H1 (cell line): ENCODE measurements around the gene TEKT1. TPM values are rescaled to one million over a fixed set of nuclear protein-coding genes. Genes with fewer than 3 reads are reported as not detected.

ENCODE experiments used
- CTCF ChIA-PET: fragments of 300-600 bp; sonication (Branson Sonifier 250); formaldehyde crosslinking; loops from one replicate; lab custom pipeline; 2021; ENCODE audit not compliant: partially characterized antibody; lab: Charles Lee
- POLR2A ChIA-PET: fragments of 300-600 bp; sonication (Branson Sonifier 250); formaldehyde crosslinking; loops from one replicate; lab custom pipeline; 2021; ENCODE audit warnings: inconsistent platforms; ENCODE audit not compliant: partially characterized antibody; lab: Charles Lee
- DNase-seq, 2 experiments: peaks; one replicate each; pipeline versions ENCODE4 v3.0.0 to v3.0.0-alpha.2; 2010 to 2022; ENCODE audit warnings: low spot score in 2 of 2, low read depth in 1 of 2, mixed read lengths in 1 of 2
- FAIRE-seq: peaks from 2 replicates; lab custom pipeline; 2011; peaks lifted over from hg19 to GRCh38; lab: Jason Lieb, UNC
- H2AFZ ChIP-seq: 2 replicates; pipeline ENCODE4 v1.8.1; 2012; ENCODE audit warnings: low read length, inconsistent platforms
- H2AK5ac ChIP-seq: 2 replicates; pipeline ENCODE4 v1.6.1; 2013; ENCODE audit warnings: low read depth, low read length
- H2BK120ac ChIP-seq: replicated peaks from 2 replicates; pipeline ENCODE3; 2013; ENCODE audit warnings: low read depth, low read length, inconsistent platforms
- H2BK12ac ChIP-seq: 2 replicates; pipeline ENCODE4 v1.6.1; 2013; ENCODE audit warnings: low read depth, low read length
- H2BK15ac ChIP-seq: 2 replicates; pipeline ENCODE4 v1.6.1; 2013; ENCODE audit warnings: low read length
- H2BK20ac ChIP-seq: 2 replicates; pipeline ENCODE4 v1.6.1; 2013; ENCODE audit warnings: low read length
- H2BK5ac ChIP-seq: 2 replicates; pipeline ENCODE4 v1.6.1; 2013; ENCODE audit warnings: low read depth, low read length
- H3K14ac ChIP-seq: 2 replicates; pipeline ENCODE4 v1.6.1; 2013; ENCODE audit warnings: inconsistent platforms; ENCODE audit not compliant: insufficient read length
- H3K18ac ChIP-seq: 2 replicates; pipeline ENCODE4 v1.6.1; 2013; ENCODE audit warnings: low read length; ENCODE audit errors: extremely low read depth
- H3K23ac ChIP-seq: 2 replicates; pipeline ENCODE4 v1.6.1; 2013; ENCODE audit warnings: inconsistent platforms; ENCODE audit not compliant: insufficient read length
- H3K23me2 ChIP-seq: 2 replicates; pipeline ENCODE4 v1.6.1; 2013; ENCODE audit warnings: low read depth, low read length
- H3K27ac ChIP-seq: 2 replicates; pipeline ENCODE4 v1.6.1; 2011; ENCODE audit warnings: low read depth, low read length, inconsistent platforms
- H3K27me3 ChIP-seq, 4 experiments: replicated peaks in 1 of 4; 1 replicate in 1 of 4; 2 replicates in 3 of 4; pipeline versions ENCODE4 v1.6.1 to v1.8.1; 2011 to 2013; ENCODE audit warnings: low read length in 3 of 4, mild to moderate bottlenecking in 3 of 4, inconsistent platforms in 2 of 4, mixed read lengths in 2 of 4, moderate library complexity in 1 of 4; ENCODE audit not compliant: control insufficient read depth in 3 of 4, insufficient read depth in 3 of 4; ENCODE audit errors: extremely low read depth in 1 of 4
- H3K36me3 ChIP-seq, 4 experiments: 2 replicates each; pipeline versions ENCODE4 v1.6.1 to v1.8.1; 2011 to 2013; ENCODE audit warnings: mild to moderate bottlenecking in 4 of 4, low read length in 3 of 4, moderate library complexity in 2 of 4, control low read depth in 1 of 4, inconsistent platforms in 1 of 4; ENCODE audit not compliant: insufficient read depth in 4 of 4, control insufficient read depth in 2 of 4
- H3K4ac ChIP-seq: replicated peaks from 2 replicates; pipeline ENCODE3; 2013; ENCODE audit warnings: low read length, low read depth, mixed read lengths, inconsistent platforms; ENCODE audit not compliant: insufficient read length
- H3K4me1 ChIP-seq, 4 experiments: replicated peaks in 1 of 4; 1 replicate in 1 of 4; 2 replicates in 3 of 4; pipeline versions ENCODE4 v1.6.1 to v1.8.1; 2011 to 2013; ENCODE audit warnings: low read length in 3 of 4, inconsistent platforms in 2 of 4, mixed read lengths in 1 of 4; ENCODE audit not compliant: insufficient read depth in 4 of 4, control insufficient read depth in 3 of 4
- H3K4me2 ChIP-seq, 2 experiments: 2 replicates each; pipeline versions ENCODE4 v1.6.1 to v1.8.1; 2011 to 2013; ENCODE audit warnings: low read depth in 2 of 2, low read length in 2 of 2, control low read depth in 1 of 2, inconsistent platforms in 1 of 2, mild to moderate bottlenecking in 1 of 2; ENCODE audit not compliant: insufficient read depth in 1 of 2
- H3K4me3 ChIP-seq, 4 experiments: fragments of 200-600, 300-600 bp in 1 of 4; sonication (generic), shearing (Covaris generic), sonication (Bioruptor Twin) in 1 of 4; 2 replicates each; pipeline versions ENCODE4 v1.5.1 to v1.8.1; 2011 to 2016; ENCODE audit warnings: low read length in 4 of 4, low read depth in 3 of 4, control low read depth in 2 of 4, inconsistent platforms in 2 of 4, mild to moderate bottlenecking in 2 of 4, mixed read lengths in 1 of 4, moderate library complexity in 1 of 4; ENCODE audit not compliant: insufficient read depth in 2 of 4; ENCODE audit errors: extremely low read depth in 1 of 4
- H3K56ac ChIP-seq: replicated peaks from 2 replicates; pipeline ENCODE3; 2013; ENCODE audit warnings: low read depth, mild to moderate bottlenecking, mixed read lengths, low read length, inconsistent platforms; ENCODE audit not compliant: insufficient read length
- H3K79me1 ChIP-seq: 2 replicates; pipeline ENCODE4 v1.6.1; 2013; ENCODE audit warnings: low read depth, low read length, control low read depth
- H3K79me2 ChIP-seq, 2 experiments: 2 replicates each; pipeline versions ENCODE4 v1.6.1 to v1.8.1; 2012 to 2013; ENCODE audit warnings: low read length in 2 of 2, mild to moderate bottlenecking in 2 of 2, inconsistent platforms in 1 of 2; ENCODE audit not compliant: insufficient read depth in 2 of 2, control insufficient read depth in 1 of 2
- H3K9ac ChIP-seq, 4 experiments: replicated peaks in 1 of 4; 1 replicate in 1 of 4; 2 replicates in 3 of 4; pipeline versions ENCODE4 v1.6.1 to v1.8.1; 2011 to 2013; ENCODE audit warnings: low read depth in 3 of 4, low read length in 3 of 4, control low read depth in 2 of 4, mild to moderate bottlenecking in 2 of 4, moderate library complexity in 2 of 4, inconsistent platforms in 1 of 4; ENCODE audit errors: extremely low read depth in 1 of 4
- H3K9me3 ChIP-seq, 2 experiments: 2 replicates each; pipeline versions ENCODE4 v1.6.1 to v1.8.1; 2012 to 2013; ENCODE audit warnings: mild to moderate bottlenecking in 2 of 2, moderate library complexity in 2 of 2, control low read depth in 1 of 2, inconsistent platforms in 1 of 2, low read depth in 1 of 2, low read length in 1 of 2, mixed read lengths in 1 of 2; ENCODE audit not compliant: insufficient read depth in 2 of 2
- H4K20me1 ChIP-seq, 2 experiments: replicated peaks in 1 of 2; 2 replicates each; pipeline versions ENCODE3 to v1.8.1; 2011 to 2013; ENCODE audit warnings: inconsistent platforms in 2 of 2, low read length in 2 of 2, mild to moderate bottlenecking in 1 of 2; ENCODE audit not compliant: insufficient read depth in 2 of 2, control insufficient read depth in 1 of 2
- H4K5ac ChIP-seq: 2 replicates; pipeline ENCODE4 v1.6.1; 2013; ENCODE audit warnings: low read length, low read depth, mixed read lengths, inconsistent platforms; ENCODE audit not compliant: insufficient read length
- H4K8ac ChIP-seq: 2 replicates; pipeline ENCODE4 v1.8.0; 2013; ENCODE audit warnings: mild to moderate bottlenecking, moderate library complexity, low read length, inconsistent platforms; ENCODE audit not compliant: insufficient read depth; ENCODE audit errors: extremely low read depth
- H4K91ac ChIP-seq: replicated peaks from 2 replicates; pipeline ENCODE3; 2013; ENCODE audit warnings: low read length, mixed read lengths, inconsistent platforms; ENCODE audit not compliant: insufficient read length
- ATF3 ChIP-seq: IDR thresholded peaks from 2 replicates; pipeline ENCODE4 v1.6.1; 2011; ENCODE audit warnings: low read depth, mild to moderate bottlenecking, low read length; ENCODE audit not compliant: insufficient read depth
- CBX5 ChIP-seq: fragments of 300-800, 300-1000 bp; sonication (generic); IDR thresholded peaks from 2 replicates; pipeline ENCODE4 v1.7.1; 2016; ENCODE audit warnings: antibody characterized with exemption, low read length, low read depth
- EGR1 ChIP-seq: IDR thresholded peaks from 2 replicates; pipeline ENCODE4 v1.6.1; 2011; ENCODE audit warnings: low read depth, low read length, borderline replicate concordance
- FOSL1 ChIP-seq: IDR thresholded peaks from 2 replicates; pipeline ENCODE4 v1.6.1; 2011; ENCODE audit warnings: mild to moderate bottlenecking, low read depth, low read length, moderate library complexity; ENCODE audit not compliant: insufficient read depth
- HDAC2 ChIP-seq, 2 experiments: fragments of 300-600 bp in 1 of 2; sonication (generic) in 1 of 2; IDR thresholded peaks; 2 replicates each; pipeline ENCODE4 v1.6.1; 2011 to 2012; ENCODE audit warnings: low read depth in 2 of 2, low read length in 2 of 2, mild to moderate bottlenecking in 2 of 2, moderate library complexity in 2 of 2, borderline replicate concordance in 1 of 2, inconsistent platforms in 1 of 2
- HDAC6 ChIP-seq: IDR thresholded peaks from one replicate; pipeline ENCODE4 v1.7.1; 2012; ENCODE audit warnings: low read depth, mild to moderate bottlenecking, inconsistent platforms, low read length, moderate library complexity
- PHF8 ChIP-seq: fragments of 200-600 bp; sonication (generic); conservative IDR thresholded peaks from 2 replicates; pipeline ENCODE4 v1.7.1; 2012; ENCODE audit warnings: low read depth, mild to moderate bottlenecking, inconsistent platforms, low read length, moderate library complexity
- RAD21 ChIP-seq, 2 experiments: IDR thresholded peaks in 1 of 2; conservative IDR thresholded peaks in 1 of 2; 2 replicates each; pipeline ENCODE4 v1.6.1; 2011; ENCODE audit warnings: low read depth in 2 of 2, low read length in 2 of 2, improper control_type of control experiment in 1 of 2, inconsistent platforms in 1 of 2, mild to moderate bottlenecking in 1 of 2, moderate library complexity in 1 of 2
- RBBP5 ChIP-seq: IDR thresholded peaks from 2 replicates; pipeline ENCODE4 v1.7.1; 2012; ENCODE audit warnings: low read depth, mild to moderate bottlenecking, inconsistent platforms, low read length, moderate library complexity, borderline replicate concordance
- SIX5 ChIP-seq: IDR thresholded peaks from 2 replicates; pipeline ENCODE4 v1.6.1; 2011; ENCODE audit warnings: mild to moderate bottlenecking, low read depth, low read length
- SP4 ChIP-seq: IDR thresholded peaks from 2 replicates; pipeline ENCODE4 v1.6.1; 2012; ENCODE audit warnings: low read length, inconsistent platforms
- TAF1 ChIP-seq: IDR thresholded peaks from 2 replicates; pipeline ENCODE4 v1.6.1; 2011; ENCODE audit warnings: mild to moderate bottlenecking, low read depth, low read length
- WGBS, 2 experiments: shearing (Covaris generic) in 1 of 2; methylation state at CpG; one replicate each; pipeline versions ENCODE4 v1.1.6 to v1.1.7; 2013 to 2015; ENCODE audit warnings: low lambda C conversion rate in 2 of 2, mixed read lengths in 2 of 2, inconsistent platforms in 1 of 2, low coverage in 1 of 2, missing lambda C conversion rate in 1 of 2; ENCODE audit not compliant: insufficient replicate concordance in 2 of 2, insufficient coverage in 1 of 2, insufficient read length in 1 of 2; ENCODE audit errors: extremely low coverage in 1 of 2, missing lambda C conversion rate in 1 of 2; 5-methylcytosine and 5-hydroxymethylcytosine counted together
- polyA plus RNA-seq, 7 experiments: library from polyadenylated mRNA; depleted of rRNA in 3 of 7; stranded (reverse) in 5 of 7; unstranded in 2 of 7; fragments of >200 nt in 5 of 7; fragments of 200-250 nt in 2 of 7; gene quantifications; 1 replicate in 5 of 7; 2 replicates in 1 of 7; 4 replicates in 1 of 7; pipeline versions ENCODE4 v1.2.1 to v1.2.3, GENCODE V29; 2011 to 2013; ENCODE audit warnings: missing spikeins in 2 of 7, mixed read lengths in 2 of 7
- total RNA-seq: library from RNA; stranded (reverse); fragmentation: NEBNext Ultra II Directional; extraction: Animal tissue kit (Norgen Biotek cat#: 25700); gene quantifications from 2 replicates; pipeline ENCODE4 v1.2.1, GENCODE V29; 2021

TEKT1 gene
- total and polyA plus RNA-seq, 2 of the 8 experiments (the other 6 are each of a cell fraction or from before 2014, with no cell fraction given): not detected

DNA sequence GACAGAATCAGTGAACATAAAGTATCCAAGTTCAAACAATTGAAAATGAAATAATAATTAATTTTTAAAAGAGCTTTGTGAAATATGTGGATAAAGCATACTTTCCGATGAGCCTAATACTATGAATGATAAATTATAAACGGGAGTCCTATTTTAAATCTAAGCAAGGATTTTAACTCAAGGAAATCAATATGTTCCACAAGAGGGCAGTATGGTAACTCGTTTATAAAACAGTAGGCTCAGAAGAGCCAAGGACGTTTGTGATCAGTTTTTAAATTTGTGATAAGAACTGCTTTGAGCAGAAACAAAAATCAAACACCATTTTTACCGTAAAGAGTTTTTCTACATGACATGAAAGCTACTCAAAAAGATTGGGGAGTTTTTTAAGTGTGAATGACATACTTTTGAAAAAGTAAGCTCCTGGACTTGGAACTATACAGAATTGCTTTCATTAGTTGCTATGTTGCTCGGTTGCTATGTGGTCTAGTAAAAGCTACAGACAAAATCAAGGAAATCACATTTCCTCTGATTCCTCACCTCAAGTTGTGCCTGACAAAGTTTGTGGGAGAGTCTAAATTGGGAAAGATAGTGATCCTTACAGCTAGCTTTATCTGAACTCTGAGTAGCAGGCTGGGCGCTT, 11.8 kb upstream of the TEKT1 start:
- no peak overlapping the region for H2BK5ac ChIP-seq
- no peaks in the 10 kb centered on the region for H3K27me3 ChIP-seq
- H2BK15ac ChIP-seq: no peak overlapping the region
- no peak overlapping the region for H3K56ac ChIP-seq
- DNase-seq (no peak), FAIRE-seq (no peak)
- H3K23me2 ChIP-seq: no peaks in the 10 kb centered on the region
- H3K4me3 ChIP-seq: no peak overlapping the region
- no peaks in the 10 kb centered on the region for H3K36me3 ChIP-seq
- H2BK120ac ChIP-seq: no peak overlapping the region
- POLR2A ChIA-PET: interaction anchor here (1.3 kb wide), 1 partner anchor 160 kb away, joined by 3 read pairs; no protein-coding TSS in a partner anchor
- H3K4ac ChIP-seq: no peak overlapping the region
- no peak overlapping the region for H3K23ac ChIP-seq
- no peak overlapping the region for H3K18ac ChIP-seq
- H3K27ac ChIP-seq: no peak overlapping the region
- H4K91ac ChIP-seq: no peak overlapping the region
- no peak overlapping the region for H3K4me2 ChIP-seq
- no peak overlapping the region for H4K5ac ChIP-seq
- no peaks in the 10 kb centered on the region for H3K79me1 ChIP-seq
- no peak overlapping the region for H2BK20ac ChIP-seq
- H3K79me2 ChIP-seq: no peaks in the 10 kb centered on the region
- WGBS, 2 experiments: 44% methylated on average over 7 of the region's 7 CpGs; no CpG with 5 or more reads in 1 of the 2 experiments
- no peak overlapping the region for H2BK12ac ChIP-seq
- no peaks in the 10 kb centered on the region for H4K20me1 ChIP-seq
- no peak overlapping the region for H3K9ac ChIP-seq
- H3K4me1 ChIP-seq: no peaks in the 10 kb centered on the region
- no peak overlapping the region for H4K8ac ChIP-seq
- CTCF ChIA-PET: interaction anchor here (0.7 to 4.4 kb wide), 65 partner anchors 9 to 376 kb away, joined by 3 to 49 read pairs (median 4); partner anchors contain the start of genes ACADVL, ALOX12, DLG4 and FBXO39
- no peak overlapping the region for H2AK5ac ChIP-seq
- H2AFZ ChIP-seq: no peak overlapping the region
- no peak overlapping the region for H3K14ac ChIP-seq
- H3K9me3 ChIP-seq: no peaks in the 10 kb centered on the region
- no peak for TF ChIP-seq EGR1
- TF ChIP-seq TAF1: no peak
- TF ChIP-seq RAD21 (IDR thresholded peaks at IDR 0.05 in 1 of 2, conservative IDR thresholded peaks at IDR 0.05 in 1 of 2; ENCODE audit: low read depth in 2 of 2, low read length in 2 of 2): peak; percentile 46 to 52; a peak in 3 of 4 replicates
- no peak for TF ChIP-seq HDAC6
- no peak for TF ChIP-seq RBBP5
- no peak for TF ChIP-seq FOSL1
- no peak for TF ChIP-seq PHF8
- TF ChIP-seq CBX5: no peak
- TF ChIP-seq SP4: no peak
- TF ChIP-seq ATF3: no peak
- TF ChIP-seq SIX5: no peak
- TF ChIP-seq HDAC2 (IDR thresholded peaks at IDR 0.05; ENCODE audit: borderline replicate concordance in 1 of 2, low read depth in 2 of 2, low read length in 2 of 2): no peak
